B cell (primary cell): ENCODE data around the gene GPR108. TPM values are rescaled to one million over a fixed set of nuclear protein-coding genes. Genes with fewer than 3 reads are reported as not detected.

ENCODE experiments used
- ATAC-seq: fragments of 200-7000 bp; cut with Tn5 transposase; one replicate; pipeline ENCODE4 v1.10.0; 2021; ENCODE audit warnings: low read depth, mild to moderate bottlenecking, moderate number of reproducible peaks, moderate library complexity
- CTCF ChIA-PET: fragments of 350-600 bp; sonication (Branson Sonifier 250); formaldehyde crosslinking; loops from one replicate; lab custom pipeline; 2021; ENCODE audit warnings: antibody characterized with exemption, inconsistent platforms; lab: Charles Lee
- POLR2A ChIA-PET: fragments of 350-600 bp; sonication (Branson Sonifier 250); formaldehyde crosslinking; loops from one replicate; lab custom pipeline; 2021; ENCODE audit warnings: antibody characterized with exemption; lab: Charles Lee
- DNase-seq: peaks from one replicate; pipeline ENCODE4 v3.0.0; 2013
- H2AFZ ChIP-seq: 2 replicates; pipeline ENCODE4 v1.6.1; 2012; ENCODE audit warnings: mild to moderate bottlenecking, low read depth, low read length; ENCODE audit not compliant: insufficient read depth, poor library complexity, severe bottlenecking
- H3K27ac ChIP-seq, 2 donors: 1 replicate in 1 of 2; 2 replicates in 1 of 2; pipeline ENCODE4 v1.5.1; 2012 to 2013; ENCODE audit warnings: low read length in 2 of 2, mild to moderate bottlenecking in 2 of 2, moderate library complexity in 1 of 2
- H3K27me3 ChIP-seq, 4 experiments: fragments of 200-600 bp in 1 of 4; sonication (generic) in 1 of 4; replicated peaks in 1 of 4; 1 replicate in 2 of 4; 2 replicates in 2 of 4; pipeline versions ENCODE4 v1.6.1 to v1.7.0; 2013 to 2016; ENCODE audit warnings: low read length in 3 of 4, mild to moderate bottlenecking in 2 of 4, mixed read lengths in 1 of 4, moderate library complexity in 1 of 4; ENCODE audit not compliant: insufficient read depth in 4 of 4, control insufficient read depth in 3 of 4; ENCODE audit errors: control extremely low read depth in 1 of 4
- H3K36me3 ChIP-seq, 2 experiments: replicated peaks in 1 of 2; 1 replicate in 1 of 2; 2 replicates in 1 of 2; pipeline versions ENCODE4 v1.6.1 to v1.7.1; 2013; ENCODE audit warnings: low read length in 1 of 2; ENCODE audit not compliant: insufficient read depth in 2 of 2, control insufficient read depth in 1 of 2; ENCODE audit errors: control extremely low read depth in 1 of 2, extremely low read depth in 1 of 2
- H3K4me1 ChIP-seq, 2 donors: fragments of 200-600 bp in 1 of 2; sonication (generic) in 1 of 2; 1 replicate in 1 of 2; 2 replicates in 1 of 2; pipeline versions ENCODE4 v1.5.1 to v1.6.1; 2013 to 2017; ENCODE audit warnings: low read length in 2 of 2; ENCODE audit not compliant: control insufficient read depth in 2 of 2, insufficient read depth in 2 of 2
- H3K4me2 ChIP-seq: replicated peaks from 2 replicates; pipeline ENCODE3; 2012; ENCODE audit warnings: mild to moderate bottlenecking, low read depth, low read length; ENCODE audit not compliant: poor library complexity, severe bottlenecking
- H3K4me3 ChIP-seq, 5 experiments: fragments of 200-600 bp in 1 of 5; sonication (generic) in 1 of 5; 1 replicate in 3 of 5; 2 replicates in 2 of 5; pipeline versions ENCODE4 v1.5.1 to v1.7.0; 2011 to 2016; ENCODE audit warnings: low read length in 4 of 5, mild to moderate bottlenecking in 4 of 5, low read depth in 2 of 5, control low read depth in 1 of 5, moderate library complexity in 1 of 5; ENCODE audit not compliant: insufficient read depth in 1 of 5; ENCODE audit errors: control extremely low read depth in 1 of 5, extremely low read depth in 1 of 5
- H3K79me2 ChIP-seq: fragments of 200-600 bp; sonication (generic); one replicate; pipeline ENCODE4 v1.6.0; 2016; ENCODE audit warnings: low read length; ENCODE audit not compliant: control insufficient read depth, insufficient read depth
- H3K9ac ChIP-seq: fragments of 200-600 bp; sonication (generic); 2 replicates; pipeline ENCODE4 v1.6.1; 2017; ENCODE audit warnings: mild to moderate bottlenecking, low read length, moderate library complexity
- H3K9me3 ChIP-seq, 3 donors: one replicate each; pipeline versions ENCODE4 v1.6.1 to v1.7.1; 2013; ENCODE audit warnings: low read length in 2 of 3; ENCODE audit not compliant: control insufficient read depth in 2 of 3, insufficient read depth in 1 of 3; ENCODE audit errors: control extremely low read depth in 1 of 3
- H4K20me1 ChIP-seq: 2 replicates; pipeline ENCODE4 v1.6.0; 2012; ENCODE audit warnings: mild to moderate bottlenecking, low read length; ENCODE audit not compliant: insufficient read depth, control insufficient read depth, poor library complexity, severe bottlenecking
- H3K27ac Mint-ChIP-seq: one replicate; pipeline ENCODE4 v1.8.0; 2021; ENCODE audit warnings: mixed read lengths
- H3K27me3 Mint-ChIP-seq: one replicate; pipeline ENCODE4 v1.8.0; 2021; ENCODE audit warnings: mixed read lengths
- H3K4me1 Mint-ChIP-seq: one replicate; pipeline ENCODE4 v1.8.0; 2021; ENCODE audit warnings: mixed read lengths
- H3K4me3 Mint-ChIP-seq: one replicate; pipeline ENCODE4 v1.8.0; 2021; ENCODE audit warnings: mixed read lengths
- H3K9me3 Mint-ChIP-seq: one replicate; pipeline ENCODE4 v1.8.0; 2022; ENCODE audit warnings: mixed read lengths; ENCODE audit not compliant: insufficient read depth
- CTCF ChIP-seq: fragments of 200-600 bp; IDR thresholded peaks from one replicate; pipeline ENCODE4 v1.8.0; 2022; ENCODE audit warnings: antibody characterized with exemption, mild to moderate bottlenecking
- EZH2 ChIP-seq: IDR thresholded peaks from 2 replicates; pipeline ENCODE4 v1.6.1; 2012; ENCODE audit warnings: borderline replicate concordance, low read depth, mild to moderate bottlenecking, moderate library complexity, low read length; ENCODE audit not compliant: insufficient read depth, poor library complexity, severe bottlenecking
- WGBS: methylation state at CpG from one replicate; pipeline ENCODE4 v1.1.5; 2013; ENCODE audit warnings: missing lambda C conversion rate; ENCODE audit not compliant: insufficient coverage; 5-methylcytosine and 5-hydroxymethylcytosine counted together
- intact Hi-C: fragments of 100-400 bp; cut with micrococcal nuclease; formaldehyde crosslinking; loops from one replicate; pipeline ENCODE4 v1.10.0; 2022
- polyA plus RNA-seq: library from polyadenylated mRNA; depleted of rRNA; stranded (reverse); fragments of >200 nt; gene quantifications from 2 replicates; pipeline ENCODE4 v1.2.3, GENCODE V29; 2012
- total RNA-seq, 2 donors: library from RNA; stranded (reverse); fragments of 120-200 nt in 1 of 2; gene quantifications; 1 replicate in 1 of 2; 2 replicates in 1 of 2; pipeline versions ENCODE4 v1.2.3 to v1.2.4, GENCODE V29; 2013 to 2022

Gene GPR108
- total and polyA plus RNA-seq, 2 donors (not counting 1 experiment from before 2014, with no cell fraction given) = 79.0 to 82.5 TPM

GRCh38 chr19:6754653-6755463 lies 17.5 kb upstream of the GPR108 start:
- no peak for DNase-seq
- Histone ChIP-seq H3K36me3 (peaks cover 2 to 36% of the 10 kb centered on the region in 2 experiments), H3K9me3 (no peaks in the 10 kb centered on the region), H3K27me3 (no peaks in the 10 kb centered on the region), H4K20me1 (peaks cover 25% of the 10 kb centered on the region), H3K4me2 (no peak overlapping the region), H3K4me3 (no peak overlapping the region), H3K79me2 (peaks cover 26% of the 10 kb centered on the region), H2AFZ (no peak overlapping the region), H3K27ac (no peak overlapping the region), H3K4me1 (peaks cover 14 to 29% of the 10 kb centered on the region in 2 donors), H3K9ac (no peak overlapping the region)
- 98% methylated on average over 17 of the region's 23 CpGs for WGBS
- Mint-ChIP-seq H3K9me3 (no peaks in the 10 kb centered on the region), H3K27ac (peak overlapping the region; percentile 52), H3K27me3 (no peaks in the 10 kb centered on the region), H3K4me1 (peaks cover 28% of the 10 kb centered on the region), H3K4me3 (no peak overlapping the region)
- no peak for TF ChIP-seq CTCF
- TF ChIP-seq EZH2 = no peak
- intact Hi-C loops = loop anchor here (5.0 kb wide), 1 partner anchor 123 kb away; no protein-coding TSS in a partner anchor
- ChIA-PET POLR2A (interaction anchor here (2.2 kb wide), 1 partner anchor 59 kb away, joined by 4 read pairs; no protein-coding TSS in a partner anchor), CTCF (interaction anchor here (0.9 to 3.8 kb wide), 7 partner anchors 17 to 238 kb away, joined by 3 to 22 read pairs (median 8); partner anchors contain the start of genes GPR108 and VAV1)
- ATAC-seq = no peak
